Measurements from ENCODE around the gene PJA2. TPM values are rescaled to one million over a fixed set of nuclear protein-coding genes. Genes with fewer than 3 reads are reported as not detected.
A peak's percentile ranks its signal among the peaks of the same experiment; 100 is the strongest.

PJA2 gene
- total and polyA plus RNA-seq, 2 donors (not counting 1 experiment from before 2014, with no cell fraction given), result 21.3 to 90.4 TPM

DNA sequence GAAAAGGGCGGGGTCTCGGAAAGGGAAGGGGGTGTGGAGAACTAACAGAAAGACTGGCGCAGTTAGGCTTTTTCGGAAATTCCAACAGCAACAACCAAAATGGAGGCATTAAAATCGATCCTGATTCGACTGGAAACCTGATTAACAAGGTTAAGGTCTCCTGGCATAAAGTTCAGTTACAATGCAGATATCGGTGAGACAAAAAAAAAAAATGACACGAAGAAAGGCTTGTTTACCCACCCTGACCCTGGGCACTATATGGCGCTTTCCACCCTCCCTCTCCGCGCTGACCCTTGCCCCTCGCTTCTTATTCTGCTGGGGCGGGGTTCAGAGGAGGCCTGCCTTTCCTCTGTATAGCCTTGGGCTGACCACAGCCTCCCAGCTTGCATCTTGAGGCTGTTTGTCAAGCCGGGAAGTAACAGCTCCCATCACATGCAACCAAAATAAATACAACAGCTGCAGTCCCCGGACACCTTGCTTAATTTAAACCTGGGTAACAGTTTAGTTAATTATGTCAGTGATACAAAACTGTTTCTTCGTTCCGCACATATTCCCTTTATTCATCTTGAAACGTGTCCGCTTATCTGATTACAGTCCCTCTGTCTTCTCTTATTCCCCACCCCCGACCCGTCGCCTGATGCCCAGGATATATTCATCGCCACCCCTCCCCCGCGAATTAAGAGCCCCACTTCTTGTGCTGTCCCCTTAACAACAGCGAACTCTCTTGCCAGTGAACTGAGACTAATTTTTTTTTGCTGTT lies 795 bp upstream of the PJA2 start:
- peak overlapping the region; percentile 99 for H3K27ac Mint-ChIP-seq
- Histone ChIP-seq H2AFZ (ENCODE audit: insufficient read depth, low read depth, low read length, poor library complexity, severe bottlenecking) (peak overlapping the region; percentile 87), H3K4me3 (ENCODE audit: control extremely low read depth in 1 of 5, extremely low read depth in 1 of 5, insufficient read depth in 1 of 5, low read depth in 2 of 5, low read length in 4 of 5) (peak overlapping the region; percentile 80 to 98 (median 94)), H3K4me1 (ENCODE audit: control insufficient read depth in 2 of 2, insufficient read depth in 2 of 2, low read length in 2 of 2) (peaks cover 13 to 32% of the 10 kb centered on the region in 2 donors), H3K4me2 (replicated peaks; ENCODE audit: low read depth, low read length, poor library complexity, severe bottlenecking) (peak overlapping the region; percentile 75), H3K27ac (ENCODE audit: low read length in 2 of 2) (peak overlapping the region; percentile 96 to 99), H3K9me3 (ENCODE audit: control extremely low read depth in 1 of 3, control insufficient read depth in 2 of 3, insufficient read depth in 1 of 3, low read length in 2 of 3) (peaks cover 0 to 7% (median 0%) of the 10 kb centered on the region in 3 donors), H3K36me3 (replicated peaks in 1 of 2; ENCODE audit: control extremely low read depth in 1 of 2, control insufficient read depth in 1 of 2, extremely low read depth in 1 of 2, insufficient read depth in 2 of 2, low read length in 1 of 2) (no peaks in the 10 kb centered on the region), H3K9ac (ENCODE audit: low read length) (peak overlapping the region; percentile 94), H4K20me1 (ENCODE audit: control insufficient read depth, insufficient read depth, low read length, poor library complexity, severe bottlenecking) (no peaks in the 10 kb centered on the region), H3K79me2 (ENCODE audit: control insufficient read depth, insufficient read depth, low read length) (peaks cover 35% of the 10 kb centered on the region), H3K27me3 (replicated peaks in 1 of 4; ENCODE audit: control extremely low read depth in 1 of 4, control insufficient read depth in 3 of 4, insufficient read depth in 4 of 4, low read length in 3 of 4) (no peaks in the 10 kb centered on the region)
- no peaks in the 10 kb centered on the region for H3K27me3 Mint-ChIP-seq
- H3K9me3 Mint-ChIP-seq (ENCODE audit: insufficient read depth), result no peaks in the 10 kb centered on the region
- WGBS (ENCODE audit: insufficient coverage), result 0% methylated on average over 9 of the region's 26 CpGs
- ATAC-seq (ENCODE audit: low read depth), result peak; percentile 2
- H3K4me3 Mint-ChIP-seq, result peak overlapping the region; percentile 99
- ChIA-PET POLR2A (interaction anchor here (0.7 to 1.8 kb wide), 11 partner anchors 58 to 1028 kb away, joined by 3 to 15 read pairs (median 5); partner anchors contain the start of genes FBXL17 and MAN2A1), CTCF (interaction anchor here (1.1 to 1.4 kb wide), 2 partner anchors 683 to 1030 kb away, joined by 3 to 5 read pairs; no protein-coding TSS in a partner anchor)
- peaks cover 38% of the 10 kb centered on the region for H3K4me1 Mint-ChIP-seq
- intact Hi-C loops (cut with micrococcal nuclease), result loop anchor here (1.0 to 2.0 kb wide), 5 partner anchors 58 to 1328 kb away; partner anchors contain the start of genes FBXL17 and SLC25A46
- TF ChIP-seq EZH2 (IDR thresholded peaks at IDR 0.05; ENCODE audit: borderline replicate concordance, insufficient read depth, low read depth, low read length, poor library complexity, severe bottlenecking), result no peak
- TF ChIP-seq, protein P1, sequence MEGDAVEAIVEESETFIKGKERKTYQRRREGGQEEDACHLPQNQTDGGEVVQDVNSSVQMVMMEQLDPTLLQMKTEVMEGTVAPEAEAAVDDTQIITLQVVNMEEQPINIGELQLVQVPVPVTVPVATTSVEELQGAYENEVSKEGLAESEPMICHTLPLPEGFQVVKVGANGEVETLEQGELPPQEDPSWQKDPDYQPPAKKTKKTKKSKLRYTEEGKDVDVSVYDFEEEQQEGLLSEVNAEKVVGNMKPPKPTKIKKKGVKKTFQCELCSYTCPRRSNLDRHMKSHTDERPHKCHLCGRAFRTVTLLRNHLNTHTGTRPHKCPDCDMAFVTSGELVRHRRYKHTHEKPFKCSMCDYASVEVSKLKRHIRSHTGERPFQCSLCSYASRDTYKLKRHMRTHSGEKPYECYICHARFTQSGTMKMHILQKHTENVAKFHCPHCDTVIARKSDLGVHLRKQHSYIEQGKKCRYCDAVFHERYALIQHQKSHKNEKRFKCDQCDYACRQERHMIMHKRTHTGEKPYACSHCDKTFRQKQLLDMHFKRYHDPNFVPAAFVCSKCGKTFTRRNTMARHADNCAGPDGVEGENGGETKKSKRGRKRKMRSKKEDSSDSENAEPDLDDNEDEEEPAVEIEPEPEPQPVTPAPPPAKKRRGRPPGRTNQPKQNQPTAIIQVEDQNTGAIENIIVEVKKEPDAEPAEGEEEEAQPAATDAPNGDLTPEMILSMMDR (IDR thresholded peaks at IDR 0.05), result no peak
- no peak for DNase-seq
